ENCODE results near the gene ZC3H13.
"Not testable (repeated sequence)": the region's sequence is repeated elsewhere in the genome, so short reads cannot be mapped to it uniquely, and the experiment has no call there.

Gene ZC3H13

GRCh38 chr13:46016216-46016615 is 36.3 kb downstream of the ZC3H13 start:
- DNase-seq (ENCODE audit: extremely low read depth in 1 of 2, low read depth in 1 of 2): no peak

- DNase-seq (ENCODE audit: extremely low read depth in 1 of 2, low read depth in 1 of 2): no peak
Measured at GRCh38 chr13:46015366-46015765, 37.2 kb downstream of the ZC3H13 start.

- DNase-seq (ENCODE audit: extremely low read depth in 1 of 2, low read depth in 1 of 2): no peak
Measured at GRCh38 chr13:46012404-46012803, 40.1 kb downstream of the ZC3H13 start.

- DNase-seq (ENCODE audit: extremely low read depth in 1 of 2, low read depth in 1 of 2): no peak
Measured at GRCh38 chr13:46010148-46010547, 42.4 kb downstream of the ZC3H13 start.

GRCh38 chr13:46008631-46009030 is 43.9 kb downstream of the ZC3H13 start:
- no peak for DNase-seq (ENCODE audit: extremely low read depth in 1 of 2, low read depth in 1 of 2)

GRCh38 chr13:46006688-46007452 is 45.7 kb downstream of the ZC3H13 start:
- no peak for DNase-seq (ENCODE audit: extremely low read depth in 1 of 2, low read depth in 1 of 2)

- no peak for DNase-seq (ENCODE audit: extremely low read depth in 1 of 2, low read depth in 1 of 2)
Measured at GRCh38 chr13:46004491-46004890, 48.1 kb downstream of the ZC3H13 start.

GRCh38 chr13:45996631-45997030 is 55.9 kb downstream of the ZC3H13 start:
- no peak for DNase-seq (ENCODE audit: extremely low read depth in 1 of 2, low read depth in 1 of 2)

- no peak for DNase-seq (ENCODE audit: extremely low read depth in 1 of 2, low read depth in 1 of 2)
Measured at GRCh38 chr13:45995245-45995644, 57.3 kb downstream of the ZC3H13 start.

- DNase-seq (ENCODE audit: extremely low read depth in 1 of 2, low read depth in 1 of 2): no peak
Measured at GRCh38 chr13:45994752-45995151, 57.8 kb downstream of the ZC3H13 start.

- no peak for DNase-seq (ENCODE audit: extremely low read depth in 1 of 2, low read depth in 1 of 2)
Measured at GRCh38 chr13:45989607-45990006, 62.9 kb downstream of the ZC3H13 start.

- DNase-seq (ENCODE audit: extremely low read depth in 1 of 2, low read depth in 1 of 2): not testable (repeated sequence)
Measured at GRCh38 chr13:45981127-45981526, 71.4 kb downstream of the ZC3H13 start.

- DNase-seq (ENCODE audit: extremely low read depth in 1 of 2, low read depth in 1 of 2): no peak
Measured at GRCh38 chr13:45975337-45975736, 77.2 kb downstream of the ZC3H13 start.

GRCh38 chr13:45974500-45974899 is 78.0 kb downstream of the ZC3H13 start:
- DNase-seq (ENCODE audit: extremely low read depth in 1 of 2, low read depth in 1 of 2): no peak

GRCh38 chr13:45967589-45967988 is 85.0 kb downstream of the ZC3H13 start:
- DNase-seq (ENCODE audit: extremely low read depth in 1 of 2, low read depth in 1 of 2): no peak

- DNase-seq (ENCODE audit: extremely low read depth in 1 of 2, low read depth in 1 of 2): no peak
Measured at GRCh38 chr13:45966715-45967114, 85.8 kb downstream of the ZC3H13 start.

GRCh38 chr13:45961468-45961867 is 91.1 kb downstream of the ZC3H13 start:
- DNase-seq (ENCODE audit: extremely low read depth in 1 of 2, low read depth in 1 of 2): no peak

- no peak for DNase-seq (ENCODE audit: extremely low read depth in 1 of 2, low read depth in 1 of 2)
Measured at GRCh38 chr13:45954836-45955800, 97.4 kb downstream of the ZC3H13 start.

GRCh38 chr13:45953082-45953481 is 99.5 kb downstream of the ZC3H13 start:
- no peak for DNase-seq (ENCODE audit: extremely low read depth in 1 of 2, low read depth in 1 of 2)

GRCh38 chr13:45951724-45952123 is 100.8 kb downstream of the ZC3H13 start:
- DNase-seq (ENCODE audit: extremely low read depth in 1 of 2, low read depth in 1 of 2): no peak

- DNase-seq (ENCODE audit: extremely low read depth in 1 of 2, low read depth in 1 of 2): no peak
Measured at GRCh38 chr13:45951166-45951565, 101.4 kb downstream of the ZC3H13 start.

Measured in activated CD8-positive, alpha-beta memory T cell treated with anti-CD3 and anti-CD28 coated beads for 1 hour (primary cell).